Activated T-cell treated with anti-CD3 and anti-CD28 coated beads, Interleukin-2, amount 50 U/mL, for 24 hours (primary cell): ENCODE measurements around the gene KRT35.

Experiments
- DNase-seq: peaks from one replicate; pipeline ENCODE4 v3.0.0-alpha.2; 2020
- H3K27ac Mint-ChIP-seq: 2 replicates; pipeline ENCODE4 v1.8.0; 2020; ENCODE audit warnings: mild to moderate bottlenecking, mixed read lengths
- H3K27me3 Mint-ChIP-seq: 2 replicates; pipeline ENCODE4 v1.8.0; 2020; ENCODE audit warnings: mixed read lengths
- H3K36me3 Mint-ChIP-seq: 2 replicates; pipeline ENCODE4 v1.8.0; 2020; ENCODE audit warnings: low read depth, mixed read lengths
- H3K4me1 Mint-ChIP-seq: 2 replicates; pipeline ENCODE4 v1.8.0; 2020; ENCODE audit warnings: low read depth, mixed read lengths
- H3K4me3 Mint-ChIP-seq: 2 replicates; pipeline ENCODE4 v1.8.0; 2020; ENCODE audit warnings: mild to moderate bottlenecking, moderate library complexity, mixed read lengths
- H3K9me3 Mint-ChIP-seq: 2 replicates; pipeline ENCODE4 v1.8.0; 2020; ENCODE audit warnings: mixed read lengths

KRT35 gene

DNA sequence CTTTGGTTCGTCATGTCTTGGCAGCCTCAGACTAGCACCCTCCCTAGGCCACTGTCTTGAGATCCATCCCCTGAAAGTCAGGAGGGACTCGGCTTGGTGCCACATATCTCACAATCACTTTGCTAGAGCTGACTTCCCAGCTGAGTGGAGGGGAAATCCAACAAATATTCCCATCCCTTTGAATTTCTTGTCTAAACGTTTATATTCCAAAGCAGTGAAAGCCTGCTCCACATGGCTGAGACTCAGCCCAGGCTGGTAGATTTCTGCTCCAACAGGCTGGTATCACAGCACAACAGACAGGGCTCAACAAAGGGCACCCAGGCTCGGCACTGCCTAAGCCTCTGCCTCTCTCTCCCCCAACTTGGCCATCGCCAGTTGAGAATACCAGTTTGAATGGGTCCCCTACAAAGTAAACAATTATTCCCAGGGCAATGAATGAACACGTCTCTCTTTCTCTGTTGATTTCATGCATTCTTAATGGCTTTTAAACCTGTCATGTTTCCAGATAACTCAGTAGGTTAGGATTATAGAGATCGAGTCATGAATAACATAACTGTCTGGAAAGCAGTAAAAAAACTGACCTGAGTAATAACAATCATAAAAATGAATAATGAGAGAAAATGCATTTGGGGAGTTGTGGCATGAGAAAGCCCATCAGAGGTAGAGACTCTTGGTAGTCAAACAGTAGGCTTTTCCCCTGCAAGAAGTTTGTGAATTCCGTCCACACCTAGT, 23.5 kb upstream of the KRT35 start:
- H3K27ac Mint-ChIP-seq, result no peak overlapping the region

DNA sequence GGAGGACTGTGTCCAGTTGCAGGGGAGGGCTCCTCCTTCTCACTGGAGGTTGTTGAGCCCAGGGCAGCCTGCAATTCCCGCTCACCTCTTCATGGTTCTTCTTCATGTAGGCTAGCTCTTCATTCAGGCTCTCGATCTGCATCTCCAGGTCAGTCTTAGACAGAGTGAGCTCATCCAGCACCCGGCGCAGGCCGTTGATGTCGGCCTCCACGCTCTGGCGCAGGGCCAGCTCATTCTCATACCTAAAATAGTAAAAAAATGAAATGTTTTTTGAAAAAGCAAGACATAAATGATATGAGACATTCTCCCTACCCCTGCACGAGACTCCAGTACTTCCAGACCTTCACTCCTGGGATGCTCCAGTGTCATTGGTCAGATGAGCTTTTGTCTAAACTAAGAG, 22.3 kb upstream of the KRT35 start:
- Mint-ChIP-seq H3K27ac (no peak overlapping the region), H3K36me3 (no peaks in the 10 kb centered on the region), H3K4me3 (no peak overlapping the region), H3K4me1 (no peaks in the 10 kb centered on the region), H3K27me3 (no peaks in the 10 kb centered on the region), H3K9me3 (no peaks in the 10 kb centered on the region)
- DNase-seq, result no peak

More for the DNA sequence above, 23.5 kb upstream of the KRT35 start:
- DNase-seq, result no peak
- Mint-ChIP-seq H3K4me1 (no peaks in the 10 kb centered on the region), H3K27me3 (no peaks in the 10 kb centered on the region), H3K4me3 (no peak overlapping the region), H3K9me3 (no peaks in the 10 kb centered on the region), H3K36me3 (no peaks in the 10 kb centered on the region)

DNA sequence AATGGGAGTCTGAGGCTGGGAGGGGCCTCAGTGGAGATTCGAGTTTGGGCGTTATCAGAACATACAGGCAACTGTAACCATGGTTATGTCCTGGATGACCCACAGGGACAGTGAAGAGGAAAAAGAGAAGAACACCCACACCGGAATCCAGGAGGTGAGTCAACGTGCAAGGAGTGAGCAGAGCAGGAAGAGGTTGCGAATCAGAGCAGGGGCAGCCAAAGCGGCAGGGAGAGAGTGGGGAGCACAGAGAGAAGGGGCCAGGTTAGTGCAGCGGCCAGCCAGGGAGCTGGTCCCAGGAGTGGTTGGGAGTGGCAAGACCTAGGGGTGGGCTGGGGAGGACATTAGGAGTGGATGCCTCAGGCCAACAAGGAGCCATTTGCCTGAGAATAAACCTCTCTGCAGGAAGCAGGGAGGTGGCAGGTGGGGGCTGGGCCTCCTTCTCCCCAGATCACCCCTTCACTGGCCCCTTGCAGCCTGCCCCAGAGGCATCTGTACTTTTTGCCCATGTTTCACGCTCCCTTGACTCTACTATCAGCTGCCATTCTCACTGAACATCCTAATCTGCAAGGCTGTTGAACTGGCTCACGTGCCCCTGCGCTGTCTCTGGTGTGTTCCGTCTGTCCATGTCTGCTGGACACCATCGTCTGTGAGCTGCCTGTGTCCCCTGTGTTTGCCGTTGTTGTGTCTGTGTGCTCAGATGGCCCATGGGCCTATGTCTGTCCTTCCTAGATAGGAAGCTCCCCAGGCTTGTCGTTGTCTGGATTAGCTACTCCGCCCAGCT, 19.4 kb upstream of the KRT35 start:
- Mint-ChIP-seq H3K4me1 (peaks cover 6% of the 10 kb centered on the region), H3K4me3 (no peak overlapping the region), H3K27me3 (no peaks in the 10 kb centered on the region), H3K27ac (no peak overlapping the region), H3K36me3 (no peaks in the 10 kb centered on the region), H3K9me3 (no peaks in the 10 kb centered on the region)
- no peak for DNase-seq

DNA sequence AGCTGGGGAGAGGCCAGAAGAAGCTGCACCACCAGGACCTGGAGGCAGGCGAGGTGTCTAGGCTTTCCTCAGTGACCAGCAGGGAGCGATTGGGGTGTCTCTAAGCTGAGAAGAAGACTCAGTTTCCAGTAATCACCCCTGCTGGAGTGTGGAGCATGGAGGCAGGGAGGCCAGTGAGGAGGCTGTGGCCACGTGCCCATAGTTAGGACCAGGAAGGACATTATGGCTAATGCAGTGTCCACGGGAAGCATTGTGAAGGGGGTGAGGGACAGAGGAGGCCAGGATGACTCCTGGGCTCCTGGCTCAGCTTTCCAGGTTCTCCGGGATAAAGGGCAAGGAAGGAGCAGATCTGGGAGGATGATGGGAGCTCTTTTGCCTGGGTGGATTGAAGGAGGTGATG, 18.8 kb upstream of the KRT35 start:
- H3K27ac Mint-ChIP-seq, result no peak overlapping the region
- H3K9me3 Mint-ChIP-seq, result no peaks in the 10 kb centered on the region
- H3K4me3 Mint-ChIP-seq, result no peak overlapping the region
- H3K36me3 Mint-ChIP-seq, result no peaks in the 10 kb centered on the region
- DNase-seq, result no peak
- peaks cover 6% of the 10 kb centered on the region for H3K4me1 Mint-ChIP-seq
- H3K27me3 Mint-ChIP-seq, result no peaks in the 10 kb centered on the region

DNA sequence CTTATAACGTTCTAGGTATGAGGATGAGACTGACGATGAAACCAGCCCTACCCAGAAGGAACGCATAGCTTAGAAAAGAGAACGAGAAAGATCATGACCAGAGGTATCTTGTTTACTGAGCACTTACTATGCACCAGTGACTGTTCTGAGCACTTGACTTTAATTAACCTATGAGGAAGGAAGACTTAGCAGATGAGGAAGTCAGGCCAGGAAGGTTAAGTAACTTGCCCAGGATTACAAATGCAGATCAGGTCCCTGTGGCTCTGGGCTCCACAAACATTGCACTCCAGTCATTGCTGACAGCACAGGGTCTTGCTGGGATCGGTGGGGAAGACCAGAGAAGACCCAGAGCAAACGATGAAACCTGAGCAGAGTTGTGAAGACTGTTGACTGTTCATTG, 17.3 kb upstream of the KRT35 start:
- DNase-seq, result no peak
- H3K27ac Mint-ChIP-seq, result no peak overlapping the region
- H3K36me3 Mint-ChIP-seq, result no peaks in the 10 kb centered on the region
- H3K27me3 Mint-ChIP-seq, result no peaks in the 10 kb centered on the region
- no peaks in the 10 kb centered on the region for H3K9me3 Mint-ChIP-seq
- peaks cover 6% of the 10 kb centered on the region for H3K4me1 Mint-ChIP-seq
- no peak overlapping the region for H3K4me3 Mint-ChIP-seq

DNA sequence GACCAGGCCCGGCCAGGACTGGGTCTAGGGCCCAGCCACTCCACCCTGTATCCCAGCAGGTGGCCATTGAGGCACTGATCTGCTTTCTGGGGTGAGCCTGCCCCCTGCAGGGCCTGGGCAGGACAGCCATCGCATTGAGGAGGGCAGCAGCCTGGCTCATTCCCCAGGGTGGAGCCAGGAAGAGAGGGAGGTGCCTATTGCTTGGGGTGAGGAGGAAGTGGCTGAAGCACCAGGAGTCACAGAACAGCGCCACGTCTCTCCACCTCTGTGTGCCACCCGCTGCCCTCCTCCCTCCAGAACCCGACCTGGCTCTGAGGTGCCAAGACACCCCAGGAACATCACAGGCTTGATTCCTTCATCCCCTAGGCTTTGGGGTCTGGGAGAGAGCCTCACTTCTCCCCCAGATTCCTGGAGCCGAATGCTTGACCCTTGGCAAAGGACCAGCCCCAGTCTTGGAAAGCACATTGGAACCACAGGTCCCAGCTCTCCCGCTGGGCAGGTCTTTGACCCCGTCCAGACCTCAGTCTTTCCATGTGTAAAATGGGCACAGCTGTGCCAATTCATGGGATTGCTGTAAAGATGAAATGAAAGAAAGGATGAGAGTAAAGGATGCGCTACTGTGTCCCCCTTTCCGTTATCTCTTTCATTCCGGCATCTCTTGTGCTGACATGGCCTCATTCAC, 16.0 kb upstream of the KRT35 start:
- Mint-ChIP-seq H3K27me3 (no peaks in the 10 kb centered on the region), H3K36me3 (no peaks in the 10 kb centered on the region), H3K9me3 (no peaks in the 10 kb centered on the region), H3K27ac (peak overlapping the region; percentile 53), H3K4me1 (peaks cover 6% of the 10 kb centered on the region), H3K4me3 (no peak overlapping the region)
- DNase-seq, result peak; percentile 77

DNA sequence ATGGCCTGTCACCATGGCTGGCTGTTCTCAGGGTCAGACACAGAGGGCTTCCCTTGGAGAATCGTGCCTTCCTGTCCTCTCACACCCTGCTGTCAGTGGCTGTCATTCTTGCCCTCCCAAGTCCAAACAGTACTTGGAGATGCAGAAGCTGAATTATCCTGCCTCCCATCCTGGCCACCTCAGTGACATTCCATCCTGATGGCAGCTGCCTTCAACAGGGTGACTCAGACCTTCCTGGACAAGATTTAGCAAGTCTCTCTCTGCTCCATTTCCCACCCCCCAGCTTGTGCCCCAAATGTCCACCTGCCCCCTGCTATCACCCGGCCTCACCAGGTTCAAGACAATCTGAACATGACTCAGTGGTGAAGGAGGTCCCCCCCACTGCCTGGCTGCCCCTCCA, 13.6 kb upstream of the KRT35 start:
- no peaks in the 10 kb centered on the region for H3K9me3 Mint-ChIP-seq
- H3K27me3 Mint-ChIP-seq, result no peaks in the 10 kb centered on the region
- peaks cover 11% of the 10 kb centered on the region for H3K4me1 Mint-ChIP-seq
- DNase-seq, result no peak
- H3K27ac Mint-ChIP-seq, result no peak overlapping the region
- no peaks in the 10 kb centered on the region for H3K36me3 Mint-ChIP-seq
- H3K4me3 Mint-ChIP-seq, result no peak overlapping the region

DNA sequence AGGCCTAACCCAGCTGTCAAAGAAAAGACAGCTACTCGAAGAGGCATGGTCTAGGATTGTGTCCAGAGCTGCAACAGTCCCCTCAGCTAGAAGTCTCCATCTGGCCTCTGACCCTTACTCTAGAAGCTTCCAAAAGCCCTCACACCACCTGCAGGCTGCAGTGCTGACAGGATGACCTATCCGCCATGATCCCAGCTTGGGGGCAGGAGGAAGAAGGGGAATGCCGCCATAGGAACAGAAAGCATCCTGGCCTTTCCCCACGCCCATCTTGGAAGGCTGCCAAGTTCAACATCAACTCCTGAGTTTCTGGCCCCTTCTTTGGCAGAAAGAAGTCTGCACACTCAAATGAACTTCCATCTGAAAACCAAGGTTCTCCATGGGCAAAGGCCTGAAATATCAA, 11.8 kb upstream of the KRT35 start:
- H3K4me3 Mint-ChIP-seq, result no peak overlapping the region
- H3K9me3 Mint-ChIP-seq, result no peaks in the 10 kb centered on the region
- no peaks in the 10 kb centered on the region for H3K36me3 Mint-ChIP-seq
- no peak overlapping the region for H3K27ac Mint-ChIP-seq
- peaks cover 11% of the 10 kb centered on the region for H3K4me1 Mint-ChIP-seq
- H3K27me3 Mint-ChIP-seq, result no peaks in the 10 kb centered on the region
- DNase-seq, result no peak

DNA sequence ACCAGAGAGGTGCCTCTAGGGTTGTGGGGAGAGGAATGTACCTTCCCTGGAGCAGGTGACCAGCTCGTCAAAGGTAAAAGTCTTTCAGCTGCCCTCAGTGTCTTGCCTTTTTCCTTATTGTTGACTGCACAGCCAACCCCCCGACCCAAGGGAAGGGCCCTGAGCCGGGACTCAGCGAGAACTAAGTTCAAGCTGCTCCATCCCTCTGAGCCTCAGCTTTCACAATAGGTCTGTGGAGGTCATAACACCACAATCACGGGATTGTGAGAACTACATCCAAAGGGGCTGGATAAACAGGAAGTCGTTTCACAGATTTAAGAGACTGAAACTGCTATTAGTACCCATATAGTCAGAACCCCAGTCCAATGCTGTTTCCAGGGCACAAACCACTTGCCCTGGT, 11.4 kb upstream of the KRT35 start:
- no peak overlapping the region for H3K4me3 Mint-ChIP-seq
- no peaks in the 10 kb centered on the region for H3K36me3 Mint-ChIP-seq
- H3K9me3 Mint-ChIP-seq, result no peaks in the 10 kb centered on the region
- DNase-seq, result no peak
- H3K27ac Mint-ChIP-seq, result no peak overlapping the region
- H3K4me1 Mint-ChIP-seq, result peaks cover 11% of the 10 kb centered on the region
- no peaks in the 10 kb centered on the region for H3K27me3 Mint-ChIP-seq

DNA sequence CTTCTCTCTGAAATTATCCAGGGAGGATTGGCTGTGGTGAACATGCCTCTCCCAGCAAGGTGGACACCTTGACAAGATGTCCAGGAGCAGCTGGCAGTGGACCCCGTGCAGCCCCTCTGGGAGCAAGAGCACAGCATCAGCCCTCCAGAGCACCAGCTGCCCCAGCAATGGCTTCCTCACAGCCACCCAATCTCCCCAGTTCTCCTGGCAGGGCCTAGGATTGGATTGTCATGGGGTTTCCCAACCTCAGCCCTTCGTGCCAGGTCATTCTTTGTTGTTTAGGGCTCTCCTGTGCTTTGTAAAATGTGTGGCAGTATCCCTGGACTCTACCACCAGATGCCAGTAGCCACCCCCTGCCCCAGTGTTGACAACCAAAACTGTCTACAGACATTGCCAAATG, 10.5 kb upstream of the KRT35 start:
- peaks cover 5% of the 10 kb centered on the region for H3K4me1 Mint-ChIP-seq
- peaks cover under 1% of the 10 kb centered on the region for H3K27me3 Mint-ChIP-seq
- H3K27ac Mint-ChIP-seq, result no peak overlapping the region
- DNase-seq, result no peak
- H3K9me3 Mint-ChIP-seq, result no peaks in the 10 kb centered on the region
- no peak overlapping the region for H3K4me3 Mint-ChIP-seq
- no peaks in the 10 kb centered on the region for H3K36me3 Mint-ChIP-seq

DNA sequence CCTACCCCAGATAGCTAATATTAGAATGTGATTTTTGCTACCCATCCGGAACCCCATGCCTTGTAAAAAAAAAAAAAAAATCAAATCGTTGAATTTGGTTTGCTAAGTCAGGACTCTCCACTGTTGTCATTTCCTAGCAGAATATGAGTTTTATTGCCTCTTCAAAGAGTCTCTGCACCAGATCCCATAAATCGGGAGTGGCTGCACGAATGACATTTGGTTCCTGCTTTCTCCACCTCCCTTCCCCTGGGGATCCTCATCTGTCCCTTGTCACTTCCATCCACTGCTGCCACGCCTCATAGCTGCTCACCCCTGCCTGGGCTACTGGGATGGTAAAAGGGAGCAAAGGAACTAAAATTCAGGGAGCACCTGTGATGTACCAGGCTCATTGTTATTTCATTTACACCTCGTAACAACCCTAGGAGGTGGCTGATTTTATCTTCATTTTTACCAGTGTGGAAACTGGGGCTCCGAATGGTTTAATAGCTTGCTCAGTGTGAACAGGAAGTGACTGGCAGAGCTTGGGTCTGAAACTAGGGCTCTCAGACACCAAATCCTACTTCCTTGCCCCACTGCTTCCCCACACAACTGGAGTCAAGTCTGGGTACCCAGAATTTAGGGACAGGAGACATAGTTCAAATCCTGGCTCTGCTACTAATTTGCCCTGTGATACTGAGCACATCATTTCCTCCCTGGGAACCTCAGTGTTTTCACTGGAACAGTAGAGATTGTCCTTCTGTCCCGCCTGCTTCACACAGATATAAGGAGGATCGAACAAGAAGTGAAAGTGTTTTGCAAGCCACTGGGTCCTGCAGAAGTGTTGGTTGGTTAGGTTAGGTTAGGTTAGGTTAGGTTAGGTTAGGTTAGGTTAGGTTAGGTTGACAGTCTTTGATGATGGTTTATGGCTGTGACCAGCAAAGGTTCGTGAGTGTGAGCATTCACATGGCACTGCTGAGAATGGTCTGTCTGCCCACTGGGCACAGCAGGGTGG, 9.3 kb upstream of the KRT35 start:
- H3K27ac Mint-ChIP-seq, result no peak overlapping the region
- no peaks in the 10 kb centered on the region for H3K36me3 Mint-ChIP-seq
- DNase-seq, result no peak
- peaks cover 3% of the 10 kb centered on the region for H3K27me3 Mint-ChIP-seq
- no peaks in the 10 kb centered on the region for H3K9me3 Mint-ChIP-seq
- peaks cover 5% of the 10 kb centered on the region for H3K4me1 Mint-ChIP-seq
- H3K4me3 Mint-ChIP-seq, result no peak overlapping the region

DNA sequence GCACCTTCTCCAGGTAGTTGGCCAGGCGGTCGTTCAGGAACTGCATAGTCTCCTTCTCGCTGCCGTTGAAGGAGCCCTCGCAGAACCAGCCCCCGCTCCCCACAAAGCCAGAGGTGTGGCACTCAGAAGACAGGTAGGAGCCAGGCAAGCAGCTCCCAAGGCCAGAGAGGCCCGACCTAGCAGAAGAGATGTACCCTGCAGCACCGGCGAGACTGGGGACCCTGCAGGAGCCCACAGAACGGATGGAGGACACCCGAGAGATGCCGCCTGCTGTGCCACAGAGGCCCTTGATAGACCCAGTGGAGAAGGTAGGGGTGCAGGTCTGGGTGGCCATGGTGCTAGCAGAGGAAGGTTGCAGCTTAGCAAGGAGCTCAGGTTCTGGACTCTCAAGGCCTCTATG, 8.6 kb upstream of the KRT35 start, which contains the start of gene KRT36:
Gene KRT36 (minus strand): TSS at position 380 of the 400 bp plus-strand sequence. CDS start 46 bp downstream, at position 334.
- Mint-ChIP-seq H3K4me1 (peaks cover 5% of the 10 kb centered on the region), H3K27ac (no peak within 1 kb of the TSS), H3K9me3 (no peaks in the 10 kb centered on the region), H3K4me3 (no peak within 1 kb of the TSS), H3K27me3 (peaks cover 3% of the 10 kb centered on the region), H3K36me3 (no peaks in the 10 kb centered on the region)
- DNase-seq, result no peak

DNA sequence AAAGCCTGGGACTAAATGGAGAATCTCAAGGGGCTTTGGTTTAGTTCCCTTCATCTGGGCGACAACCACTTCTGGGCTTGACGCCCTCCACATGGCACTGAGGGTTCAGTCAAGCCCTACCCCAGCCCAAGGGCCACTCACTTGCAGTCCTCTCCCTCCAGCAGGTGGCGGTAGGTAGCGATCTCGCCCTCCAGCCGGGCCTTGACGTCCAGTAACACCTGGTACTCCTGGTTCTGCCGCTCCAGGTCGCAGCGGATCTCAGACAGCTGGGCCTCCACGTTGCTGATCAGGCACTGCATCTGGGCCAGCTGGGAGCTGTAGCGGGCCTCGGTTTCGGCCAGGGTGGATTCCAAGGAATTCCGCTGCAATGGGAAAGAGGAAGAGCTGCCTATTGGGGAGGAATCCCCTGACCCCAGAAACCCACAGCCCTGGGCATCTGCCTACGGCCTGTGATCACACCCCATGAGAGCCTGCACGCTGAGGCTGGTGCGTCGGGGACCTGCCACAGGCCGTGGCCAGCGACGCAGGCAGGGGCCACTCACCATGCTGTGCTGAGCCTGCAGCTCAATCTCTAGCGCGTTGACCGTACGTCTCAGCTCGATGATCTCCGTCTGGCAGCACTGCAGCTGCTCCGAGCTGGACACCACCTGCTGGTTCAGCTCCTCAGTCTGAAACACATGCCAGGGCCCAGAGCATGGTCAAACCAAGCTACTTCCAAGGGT, 6.0 kb upstream of the KRT35 start:
- Mint-ChIP-seq H3K4me3 (no peak overlapping the region), H3K36me3 (no peaks in the 10 kb centered on the region), H3K27ac (no peak overlapping the region), H3K4me1 (peaks cover 5% of the 10 kb centered on the region), H3K9me3 (no peaks in the 10 kb centered on the region), H3K27me3 (peaks cover 3% of the 10 kb centered on the region)
- peak; percentile 59 for DNase-seq
